HCT116 (cell line): Measurements from ENCODE around the gene FMNL1. TPM values are rescaled to one million over a fixed set of nuclear protein-coding genes. Genes with fewer than 3 reads are reported as not detected.

Experiments
- ATAC-seq: fragments of 200-7000 bp; cut with Tn5 transposase; 2 replicates; pipeline ENCODE4 v1.9.1; 2020; ENCODE audit warnings: mild to moderate bottlenecking, moderate library complexity
- BruUV-seq: library from RNA; stranded (reverse); fragments of 400-500 nt; replicated peaks from 2 replicates; lab custom pipeline; 2021; lab: Mats Ljungman, UMichigan
- CTCF ChIA-PET: fragments of 300-600 bp; sonication (Branson Sonifier 250); formaldehyde crosslinking; loops from one replicate; lab custom pipeline; 2021; ENCODE audit warnings: antibody characterized with exemption; lab: Charles Lee
- POLR2A ChIA-PET: fragments of 300-600, 350-600 bp; sonication (Branson Sonifier 250); formaldehyde crosslinking; loops from one replicate; lab custom pipeline; 2021; ENCODE audit warnings: antibody characterized with exemption; lab: Charles Lee
- RAD21 ChIA-PET, 2 experiments: fragments of 300-600 bp; sonication (Branson Sonifier 250); formaldehyde crosslinking; loops; one replicate each; lab custom pipeline; 2023; ENCODE audit warnings: low total read pairs in 2 of 2; ENCODE audit not compliant: uncharacterized antibody in 2 of 2, unreplicated experiment in 2 of 2, low non-redundant PET in 1 of 2; lab: Charles Lee
- DNase-seq: peaks from one replicate; pipeline ENCODE4 v3.0.0-alpha.2; 2010; ENCODE audit warnings: low read depth, low spot score
- H2AFZ ChIP-seq: fragments of 200-600 bp; shearing (Covaris generic), sonication (generic); 2 replicates; pipeline ENCODE4 v1.6.1; 2017; ENCODE audit warnings: low read depth, mixed run types, mixed read lengths, antibody characterized with exemption, low read length; ENCODE audit not compliant: poor library complexity, severe bottlenecking
- H3K27ac ChIP-seq: 2 replicates; pipeline ENCODE4 v1.5.1; 2012; ENCODE audit warnings: low read depth, low read length
- H3K27me3 ChIP-seq: fragments of 200-600 bp; sonication (generic); 2 replicates; pipeline ENCODE4 v1.6.1; 2016; ENCODE audit warnings: mixed run types, low read length, mixed read lengths; ENCODE audit not compliant: insufficient read depth
- H3K36me3 ChIP-seq, 2 experiments: fragments of 200-500 bp in 1 of 2; fragments of 200-600 bp in 1 of 2; sonication (Bioruptor generic) in 1 of 2; sonication (generic) in 1 of 2; 2 replicates each; pipeline versions ENCODE4 v1.5.1 to v1.6.1; 2014 to 2016; ENCODE audit warnings: low read length in 2 of 2, inconsistent platforms in 1 of 2, mixed read lengths in 1 of 2, mixed run types in 1 of 2; ENCODE audit not compliant: insufficient read depth in 2 of 2, control insufficient read depth in 1 of 2
- H3K4me1 ChIP-seq, 2 experiments: fragments of 200-600 bp in 1 of 2; sonication (generic) in 1 of 2; 2 replicates each; pipeline versions ENCODE4 v1.5.1 to v1.6.1; 2012 to 2017; ENCODE audit warnings: low read length in 2 of 2, inconsistent platforms in 1 of 2, mild to moderate bottlenecking in 1 of 2, mixed read lengths in 1 of 2, mixed run types in 1 of 2, moderate library complexity in 1 of 2; ENCODE audit not compliant: insufficient read depth in 2 of 2, control insufficient read depth in 1 of 2
- H3K4me2 ChIP-seq: fragments of 200-600 bp; sonication (generic); 2 replicates; pipeline ENCODE4 v1.6.1; 2017; ENCODE audit warnings: mixed run types, low read length, mixed read lengths
- H3K4me3 ChIP-seq, 2 experiments: fragments of 200-600 bp in 1 of 2; sonication (generic) in 1 of 2; replicated peaks in 1 of 2; 2 replicates each; pipeline ENCODE4 v1.5.1; 2011 to 2016; ENCODE audit warnings: low read length in 2 of 2, control low read depth in 1 of 2, low read depth in 1 of 2, mild to moderate bottlenecking in 1 of 2, mixed read lengths in 1 of 2, mixed run types in 1 of 2
- H3K79me2 ChIP-seq: fragments of 200-600 bp; sonication (generic); 2 replicates; pipeline ENCODE4 v1.6.1; 2017; ENCODE audit warnings: mild to moderate bottlenecking, mixed run types, low read length, moderate library complexity, mixed read lengths; ENCODE audit not compliant: insufficient read depth
- H3K9ac ChIP-seq: fragments of 200-600 bp; sonication (generic); 2 replicates; pipeline ENCODE4 v1.6.1; 2016; ENCODE audit warnings: low read length, mixed read lengths
- H3K9me2 ChIP-seq: fragments of 200-600 bp; sonication (generic), shearing (Covaris generic); 2 replicates; pipeline ENCODE4 v1.6.1; 2017; ENCODE audit warnings: mixed run types, mild to moderate bottlenecking, moderate library complexity; ENCODE audit not compliant: insufficient read depth
- H3K9me3 ChIP-seq, 2 experiments: fragments of 200-500 bp in 1 of 2; fragments of 200-600 bp in 1 of 2; sonication (Bioruptor generic) in 1 of 2; sonication (generic) in 1 of 2; 2 replicates each; pipeline ENCODE4 v1.6.1; 2014 to 2017; ENCODE audit warnings: low read length in 2 of 2, mixed read lengths in 2 of 2, inconsistent platforms in 1 of 2, low read depth in 1 of 2, mild to moderate bottlenecking in 1 of 2, mixed run types in 1 of 2, moderate library complexity in 1 of 2; ENCODE audit not compliant: control insufficient read depth in 1 of 2, insufficient read depth in 1 of 2
- H4K20me1 ChIP-seq: fragments of 200-600 bp; sonication (generic), shearing (Covaris generic); 2 replicates; pipeline ENCODE4 v1.6.1; 2017; ENCODE audit warnings: mixed run types, mild to moderate bottlenecking, moderate library complexity; ENCODE audit not compliant: insufficient read depth
- ATF3 ChIP-seq: IDR thresholded peaks from 2 replicates; pipeline ENCODE4 v1.6.1; 2012
- CEBPB ChIP-seq: IDR thresholded peaks from 2 replicates; pipeline ENCODE4 v1.6.1; 2012; ENCODE audit warnings: low read depth
- FOSL1 ChIP-seq: IDR thresholded peaks from 2 replicates; pipeline ENCODE4 v1.6.1; 2012; ENCODE audit warnings: low read depth
- JUND ChIP-seq: IDR thresholded peaks from 2 replicates; pipeline ENCODE4 v1.6.1; 2012
- POLR2AphosphoS5 ChIP-seq: IDR thresholded peaks from 2 replicates; pipeline ENCODE4 v1.6.1; 2011; ENCODE audit warnings: mild to moderate bottlenecking, low read depth, low read length, moderate library complexity
- RAD21 ChIP-seq: IDR thresholded peaks from 2 replicates; pipeline ENCODE4 v1.6.1; 2012; ENCODE audit warnings: low read depth, mild to moderate bottlenecking
- TCF7L2 ChIP-seq: IDR thresholded peaks from 2 replicates; pipeline ENCODE4 v1.7.0; 2011; ENCODE audit warnings: borderline replicate concordance, inconsistent platforms; ENCODE audit not compliant: insufficient read depth, insufficient read length; ENCODE audit errors: extremely low read depth
- YY1 ChIP-seq: IDR thresholded peaks from 2 replicates; pipeline ENCODE4 v1.6.1; 2011; ENCODE audit warnings: low read length, low read depth, moderate library complexity, mild to moderate bottlenecking; ENCODE audit not compliant: insufficient replicate concordance; ENCODE audit errors: extremely low read depth
- ZFX ChIP-seq: fragments of 450-650 bp; IDR thresholded peaks from 2 replicates; pipeline ENCODE4 v1.6.1; 2017
- ZNF274 ChIP-seq: fragments of 200-500 bp; sonication (Bioruptor generic); IDR thresholded peaks from 2 replicates; pipeline ENCODE4 v1.6.1; 2014; ENCODE audit warnings: mild to moderate bottlenecking, low read depth, low read length, inconsistent platforms
- intact Hi-C: fragments of 100-400 bp; cut with micrococcal nuclease; formaldehyde crosslinking; loops from 2 replicates; pipeline ENCODE4 v1.10.0; 2022
- total RNA-seq: library from RNA; stranded (reverse); gene quantifications from one replicate; pipeline ENCODE4 v1.2.1, GENCODE V29; 2021; ENCODE audit not compliant: unreplicated experiment
- TF ChIP-seq, protein P1 (sequence below): IDR thresholded peaks from 2 replicates; pipeline ENCODE4 v1.6.1; 2011; ENCODE audit warnings: mild to moderate bottlenecking, low read length, moderate library complexity; ENCODE audit not compliant: insufficient replicate concordance; ENCODE audit errors: extremely low read depth
- TF ChIP-seq, protein P2 (sequence below), 3 experiments: fragments of 200-600 bp in 1 of 3; sonication (generic) in 1 of 3; IDR thresholded peaks in 2 of 3; conservative IDR thresholded peaks in 1 of 3; 2 replicates each; pipeline ENCODE4 v1.5.1; 2012 to 2017; ENCODE audit warnings: low read depth in 2 of 3, low read length in 2 of 3, antibody characterized with exemption in 1 of 3, borderline replicate concordance in 1 of 3, control low read depth in 1 of 3, mild to moderate bottlenecking in 1 of 3, mixed read lengths in 1 of 3, mixed run types in 1 of 3, moderate library complexity in 1 of 3; ENCODE audit not compliant: insufficient read depth in 1 of 3

FMNL1 gene
- total RNA-seq, 1 experiment from 2014 or later = 8.2 TPM

GRCh38 chr17:45233423-45233924 lies 11.8 kb downstream of the FMNL1 start:
- Histone ChIP-seq H3K4me3 (no peak overlapping the region), H4K20me1 (no peaks in the 10 kb centered on the region), H3K4me2 (no peak overlapping the region), H3K9me3 (no peaks in the 10 kb centered on the region), H3K27me3 (no peaks in the 10 kb centered on the region), H3K79me2 (no peaks in the 10 kb centered on the region), H3K4me1 (peaks cover 26 to 41% of the 10 kb centered on the region in 2 experiments), H3K9me2 (no peaks in the 10 kb centered on the region), H2AFZ (no peak overlapping the region), H3K27ac (no peak overlapping the region), H3K9ac (no peak overlapping the region), H3K36me3 (no peaks in the 10 kb centered on the region)
- CTCF ChIA-PET = interaction anchor here (1.1 to 5.9 kb wide), 3 partner anchors 14 to 98 kb away, joined by 3 to 55 read pairs (median 5); partner anchors contain the start of gene ACBD4
- intact Hi-C loops = no loop called here
- POLR2A ChIA-PET = no interaction called here
- RAD21 ChIA-PET = no interaction called here
- TF ChIP-seq CEBPB (no peak), ZFX (no peak), ATF3 (no peak), TCF7L2 (no peak), YY1 (no peak)
- ATAC-seq = no peak
- BruUV-seq = no TSS peak
- no peak for DNase-seq

DNA sequence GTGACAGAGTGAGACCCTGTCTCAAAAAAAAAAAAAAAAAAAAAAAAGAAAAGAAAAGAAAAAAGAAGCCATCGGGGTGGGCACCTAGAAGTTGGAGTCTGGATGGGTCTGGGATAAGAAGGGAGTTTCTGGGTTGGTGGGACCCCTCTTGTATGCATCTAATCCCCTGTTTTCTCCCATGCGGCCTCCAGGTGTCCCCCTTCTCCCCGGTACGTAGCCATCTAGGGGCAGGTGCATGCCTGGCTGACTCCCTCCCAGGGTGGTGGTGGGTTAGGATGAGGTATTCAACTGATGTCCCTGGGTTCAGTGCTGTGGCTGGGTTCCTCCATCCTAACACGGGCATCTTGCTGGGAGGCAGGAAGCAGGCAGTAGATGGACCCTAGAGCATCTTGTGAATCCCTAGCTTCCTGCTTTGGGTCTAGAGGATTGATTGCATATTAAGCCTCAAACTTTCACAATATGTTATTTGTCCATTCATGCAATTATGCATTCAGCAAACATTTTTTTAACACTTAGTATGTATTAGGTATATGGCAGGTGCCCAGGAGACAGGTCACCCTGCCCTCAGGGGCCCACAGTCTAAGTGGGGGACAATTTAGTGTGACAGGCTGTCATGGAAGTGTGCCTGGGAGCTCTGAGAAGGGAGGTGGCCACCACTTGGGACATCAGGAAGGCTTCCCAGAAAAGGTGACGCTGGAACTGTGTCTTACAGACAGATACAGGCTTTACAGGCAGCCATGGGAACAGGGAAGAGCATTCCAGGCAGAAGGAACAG lies 13.1 kb downstream of the FMNL1 start:
- H3K36me3 ChIP-seq = no peaks in the 10 kb centered on the region
- POLR2A ChIA-PET = interaction anchor here (0.7 kb wide), 1 partner anchor 64 kb away, joined by 4 read pairs; no protein-coding TSS in a partner anchor
- no peaks in the 10 kb centered on the region for H3K9me3 ChIP-seq
- no peaks in the 10 kb centered on the region for H3K9me2 ChIP-seq
- intact Hi-C loops = loop anchor here (1.0 kb wide), 3 partner anchors 16 to 150 kb away; partner anchors contain the start of gene ACBD4
- no peak overlapping the region for H3K27ac ChIP-seq
- no peak overlapping the region for H3K9ac ChIP-seq
- peak; percentile 57 for ATAC-seq
- peaks cover 15 to 27% of the 10 kb centered on the region in 2 experiments for H3K4me1 ChIP-seq
- no peak overlapping the region for H3K4me3 ChIP-seq
- H3K4me2 ChIP-seq = no peak overlapping the region
- H2AFZ ChIP-seq = no peak overlapping the region
- no peak for DNase-seq
- RAD21 ChIA-PET = interaction anchor here in 1 of 2 experiments (1.9 kb wide), 1 partner anchor 16 kb away, joined by 5 read pairs; no protein-coding TSS in a partner anchor
- CTCF ChIA-PET = interaction anchor here (0.7 to 3.4 kb wide), 12 partner anchors 9 to 190 kb away, joined by 3 to 34 read pairs (median 4); partner anchors contain the start of genes ACBD4 and MAP3K14
- H3K27me3 ChIP-seq = no peaks in the 10 kb centered on the region
- H4K20me1 ChIP-seq = no peaks in the 10 kb centered on the region
- no TSS peak for BruUV-seq
- TF ChIP-seq, protein P1, sequence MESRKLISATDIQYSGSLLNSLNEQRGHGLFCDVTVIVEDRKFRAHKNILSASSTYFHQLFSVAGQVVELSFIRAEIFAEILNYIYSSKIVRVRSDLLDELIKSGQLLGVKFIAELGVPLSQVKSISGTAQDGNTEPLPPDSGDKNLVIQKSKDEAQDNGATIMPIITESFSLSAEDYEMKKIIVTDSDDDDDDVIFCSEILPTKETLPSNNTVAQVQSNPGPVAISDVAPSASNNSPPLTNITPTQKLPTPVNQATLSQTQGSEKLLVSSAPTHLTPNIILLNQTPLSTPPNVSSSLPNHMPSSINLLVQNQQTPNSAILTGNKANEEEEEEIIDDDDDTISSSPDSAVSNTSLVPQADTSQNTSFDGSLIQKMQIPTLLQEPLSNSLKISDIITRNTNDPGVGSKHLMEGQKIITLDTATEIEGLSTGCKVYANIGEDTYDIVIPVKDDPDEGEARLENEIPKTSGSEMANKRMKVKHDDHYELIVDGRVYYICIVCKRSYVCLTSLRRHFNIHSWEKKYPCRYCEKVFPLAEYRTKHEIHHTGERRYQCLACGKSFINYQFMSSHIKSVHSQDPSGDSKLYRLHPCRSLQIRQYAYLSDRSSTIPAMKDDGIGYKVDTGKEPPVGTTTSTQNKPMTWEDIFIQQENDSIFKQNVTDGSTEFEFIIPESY = no peak
- no peak for TF ChIP-seq YY1
- no peak for TF ChIP-seq ZNF274
- TF ChIP-seq, protein P2, sequence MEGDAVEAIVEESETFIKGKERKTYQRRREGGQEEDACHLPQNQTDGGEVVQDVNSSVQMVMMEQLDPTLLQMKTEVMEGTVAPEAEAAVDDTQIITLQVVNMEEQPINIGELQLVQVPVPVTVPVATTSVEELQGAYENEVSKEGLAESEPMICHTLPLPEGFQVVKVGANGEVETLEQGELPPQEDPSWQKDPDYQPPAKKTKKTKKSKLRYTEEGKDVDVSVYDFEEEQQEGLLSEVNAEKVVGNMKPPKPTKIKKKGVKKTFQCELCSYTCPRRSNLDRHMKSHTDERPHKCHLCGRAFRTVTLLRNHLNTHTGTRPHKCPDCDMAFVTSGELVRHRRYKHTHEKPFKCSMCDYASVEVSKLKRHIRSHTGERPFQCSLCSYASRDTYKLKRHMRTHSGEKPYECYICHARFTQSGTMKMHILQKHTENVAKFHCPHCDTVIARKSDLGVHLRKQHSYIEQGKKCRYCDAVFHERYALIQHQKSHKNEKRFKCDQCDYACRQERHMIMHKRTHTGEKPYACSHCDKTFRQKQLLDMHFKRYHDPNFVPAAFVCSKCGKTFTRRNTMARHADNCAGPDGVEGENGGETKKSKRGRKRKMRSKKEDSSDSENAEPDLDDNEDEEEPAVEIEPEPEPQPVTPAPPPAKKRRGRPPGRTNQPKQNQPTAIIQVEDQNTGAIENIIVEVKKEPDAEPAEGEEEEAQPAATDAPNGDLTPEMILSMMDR (IDR thresholded peaks at IDR 0.05 in 2 of 3, conservative IDR thresholded peaks at IDR 0.05 in 1 of 3; ENCODE audit: borderline replicate concordance in 1 of 3, insufficient read depth in 1 of 3, low read depth in 2 of 3, low read length in 2 of 3) = peak; percentile 50 to 66 (median 57); a peak in 5 of 6 replicates
- TF ChIP-seq POLR2AphosphoS5 = no peak
- TF ChIP-seq ZFX = no peak
- no peak for TF ChIP-seq FOSL1
- no peak; the same call in 1 of the 2 replicates for TF ChIP-seq RAD21
- no peak for TF ChIP-seq JUND
- TF ChIP-seq, all 23 proteins: peak for 1
- no peaks in the 10 kb centered on the region for H3K79me2 ChIP-seq
